ENCODE results near the gene RTL9. TPM values are rescaled to one million over a fixed set of nuclear protein-coding genes. Genes with fewer than 3 reads are reported as not detected.

The RTL9 gene

GRCh38 chrX:110406822-110407221 is 48.2 kb downstream of the RTL9 start:
- Histone ChIP-seq H3K27me3 (ENCODE audit: control insufficient read depth in 1 of 2, insufficient read depth in 1 of 2, low read length in 2 of 2) (peaks cover 0 to 23% of the 10 kb centered on the region in 2 experiments), H2AFZ (ENCODE audit: low read depth, low read length) (no peak overlapping the region), H3K9ac (ENCODE audit: low read length) (no peak overlapping the region), H2BK15ac (ENCODE audit: low read depth, poor library complexity, severe bottlenecking) (no peak overlapping the region), H3K27ac (ENCODE audit: low read length, poor library complexity, severe bottlenecking) (no peak overlapping the region), H3K9me3 (ENCODE audit: control insufficient read depth, low read length) (no peaks in the 10 kb centered on the region), H3K23ac (ENCODE audit: low read length in 2 of 2) (no peak overlapping the region), H3K18ac (ENCODE audit: low read depth in 1 of 2, low read length in 2 of 2) (no peak overlapping the region), H3K79me1 (replicated peaks; ENCODE audit: low read length, poor library complexity, severe bottlenecking) (no peaks in the 10 kb centered on the region), H2BK120ac (ENCODE audit: low read depth, low read length) (no peak overlapping the region), H4K8ac (ENCODE audit: low read length) (no peak overlapping the region), H2BK5ac (ENCODE audit: low read depth, low read length, poor library complexity, severe bottlenecking) (no peak overlapping the region), H4K91ac (ENCODE audit: low read length) (no peak overlapping the region), H3K14ac (ENCODE audit: low read length in 2 of 2) (no peak overlapping the region), H3K4me3 (ENCODE audit: insufficient read depth in 1 of 2, low read depth in 1 of 2, low read length in 2 of 2) (no peak overlapping the region), H3K4me1 (ENCODE audit: control insufficient read depth, insufficient read depth, low read depth, low read length) (peaks cover 9% of the 10 kb centered on the region), H2AK5ac (ENCODE audit: low read length, severe bottlenecking) (no peak overlapping the region), H3K4ac (ENCODE audit: low read depth in 1 of 2, low read length in 2 of 2) (no peak overlapping the region), H3K4me2 (ENCODE audit: low read length, poor library complexity, severe bottlenecking) (no peak overlapping the region), H3K36me3 (ENCODE audit: control insufficient read depth in 1 of 2, insufficient read depth in 2 of 2, low read depth in 1 of 2, low read length in 2 of 2) (no peaks in the 10 kb centered on the region), H2BK12ac (ENCODE audit: low read length in 2 of 2) (no peak overlapping the region)
- WGBS: 83% methylated on average over 1 of the region's 4 CpGs
- no peak for DNase-seq

- WGBS: 94% methylated on average over 2 of the region's 5 CpGs
- no peak overlapping the region for H2BK15ac ChIP-seq (ENCODE audit: low read depth, poor library complexity, severe bottlenecking)
- peak overlapping the region in 1 of 2 experiments; percentile 37 for H3K18ac ChIP-seq (ENCODE audit: low read depth in 1 of 2, low read length in 2 of 2)
- H3K4ac ChIP-seq (ENCODE audit: low read depth in 1 of 2, low read length in 2 of 2): peak overlapping the region in 1 of 2 experiments; percentile 40
- no peaks in the 10 kb centered on the region for H3K36me3 ChIP-seq (ENCODE audit: control insufficient read depth in 1 of 2, insufficient read depth in 2 of 2, low read depth in 1 of 2, low read length in 2 of 2)
- peak; percentile 71 for DNase-seq
- H2AK5ac ChIP-seq (ENCODE audit: low read length, severe bottlenecking): no peak overlapping the region
- no peak overlapping the region for H3K14ac ChIP-seq (ENCODE audit: low read length in 2 of 2)
- peaks cover 5% of the 10 kb centered on the region for H3K4me1 ChIP-seq (ENCODE audit: control insufficient read depth, insufficient read depth, low read depth, low read length)
- no peaks in the 10 kb centered on the region for H3K79me1 ChIP-seq (replicated peaks; ENCODE audit: low read length, poor library complexity, severe bottlenecking)
- no peak overlapping the region for H2BK5ac ChIP-seq (ENCODE audit: low read depth, low read length, poor library complexity, severe bottlenecking)
- no peak overlapping the region for H4K8ac ChIP-seq (ENCODE audit: low read length)
- H3K23ac ChIP-seq (ENCODE audit: low read length in 2 of 2): no peak overlapping the region
- no peak overlapping the region for H2AFZ ChIP-seq (ENCODE audit: low read depth, low read length)
- H3K4me2 ChIP-seq (ENCODE audit: low read length, poor library complexity, severe bottlenecking): no peak overlapping the region
- no peak overlapping the region for H3K4me3 ChIP-seq (ENCODE audit: insufficient read depth in 1 of 2, low read depth in 1 of 2, low read length in 2 of 2)
- H3K27me3 ChIP-seq (ENCODE audit: control insufficient read depth in 1 of 2, insufficient read depth in 1 of 2, low read length in 2 of 2): peaks cover 0 to 23% of the 10 kb centered on the region in 2 experiments
- peak overlapping the region; percentile 86 to 89 for H2BK12ac ChIP-seq (ENCODE audit: low read length in 2 of 2)
- H2BK120ac ChIP-seq (ENCODE audit: low read depth, low read length): no peak overlapping the region
- H3K9me3 ChIP-seq (ENCODE audit: control insufficient read depth, low read length): no peaks in the 10 kb centered on the region
- no peak overlapping the region for H4K91ac ChIP-seq (ENCODE audit: low read length)
- H3K27ac ChIP-seq (ENCODE audit: low read length, poor library complexity, severe bottlenecking): no peak overlapping the region
- no peak overlapping the region for H3K9ac ChIP-seq (ENCODE audit: low read length)
These were observed 49.4 kb downstream of the RTL9 start for GRCh38 chrX:110407910-110408545.

Small RNAs within 50 kb of the gene (small RNA-seq; reads per million reads assigned to genes)
- not detected for gene GNG5P2 (ENCODE audit: low read depth)

All from mesenchymal stem cell (in vitro differentiated cells and primary cell).